Measurements from ENCODE around the gene ZNF593.

DNA sequence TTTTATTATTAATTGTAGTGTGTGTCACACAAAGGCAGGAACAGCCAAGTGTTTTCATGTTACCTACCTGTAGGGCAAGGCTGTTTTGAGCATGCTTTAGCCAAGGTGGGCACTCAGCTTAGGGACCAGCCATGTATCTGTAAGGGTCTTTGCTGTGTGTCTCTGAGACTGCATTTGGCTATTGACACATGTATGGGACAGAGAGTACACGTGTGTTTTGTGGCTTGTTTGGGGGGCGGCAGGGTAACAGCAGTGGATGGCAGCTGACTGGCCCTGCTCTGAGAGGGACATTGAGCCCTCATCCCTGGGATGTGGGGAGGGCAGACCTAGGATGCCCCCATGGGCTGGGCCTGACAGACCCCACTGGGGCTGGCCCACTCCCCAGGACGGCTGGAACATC lies 27.6 kb downstream of the ZNF593 start:
- TF ChIP-seq EZH2phosphoT487 (IDR thresholded peaks at IDR 0.05; ENCODE audit: low read depth): no peak
- TF ChIP-seq, protein P1, sequence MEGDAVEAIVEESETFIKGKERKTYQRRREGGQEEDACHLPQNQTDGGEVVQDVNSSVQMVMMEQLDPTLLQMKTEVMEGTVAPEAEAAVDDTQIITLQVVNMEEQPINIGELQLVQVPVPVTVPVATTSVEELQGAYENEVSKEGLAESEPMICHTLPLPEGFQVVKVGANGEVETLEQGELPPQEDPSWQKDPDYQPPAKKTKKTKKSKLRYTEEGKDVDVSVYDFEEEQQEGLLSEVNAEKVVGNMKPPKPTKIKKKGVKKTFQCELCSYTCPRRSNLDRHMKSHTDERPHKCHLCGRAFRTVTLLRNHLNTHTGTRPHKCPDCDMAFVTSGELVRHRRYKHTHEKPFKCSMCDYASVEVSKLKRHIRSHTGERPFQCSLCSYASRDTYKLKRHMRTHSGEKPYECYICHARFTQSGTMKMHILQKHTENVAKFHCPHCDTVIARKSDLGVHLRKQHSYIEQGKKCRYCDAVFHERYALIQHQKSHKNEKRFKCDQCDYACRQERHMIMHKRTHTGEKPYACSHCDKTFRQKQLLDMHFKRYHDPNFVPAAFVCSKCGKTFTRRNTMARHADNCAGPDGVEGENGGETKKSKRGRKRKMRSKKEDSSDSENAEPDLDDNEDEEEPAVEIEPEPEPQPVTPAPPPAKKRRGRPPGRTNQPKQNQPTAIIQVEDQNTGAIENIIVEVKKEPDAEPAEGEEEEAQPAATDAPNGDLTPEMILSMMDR (IDR thresholded peaks at IDR 0.05; ENCODE audit: low read depth, low read length): no peak
